GM19463 (cell line): ENCODE data around the gene CCDC201.

Source experiments
- ATAC-seq: cut with Tn5 transposase; IDR thresholded peaks from one replicate; pipeline ENCODE4 v1.9.1; 2021; ENCODE audit warnings: mild to moderate bottlenecking, moderate library complexity; ENCODE audit not compliant: unreplicated experiment

The CCDC201 gene

DNA sequence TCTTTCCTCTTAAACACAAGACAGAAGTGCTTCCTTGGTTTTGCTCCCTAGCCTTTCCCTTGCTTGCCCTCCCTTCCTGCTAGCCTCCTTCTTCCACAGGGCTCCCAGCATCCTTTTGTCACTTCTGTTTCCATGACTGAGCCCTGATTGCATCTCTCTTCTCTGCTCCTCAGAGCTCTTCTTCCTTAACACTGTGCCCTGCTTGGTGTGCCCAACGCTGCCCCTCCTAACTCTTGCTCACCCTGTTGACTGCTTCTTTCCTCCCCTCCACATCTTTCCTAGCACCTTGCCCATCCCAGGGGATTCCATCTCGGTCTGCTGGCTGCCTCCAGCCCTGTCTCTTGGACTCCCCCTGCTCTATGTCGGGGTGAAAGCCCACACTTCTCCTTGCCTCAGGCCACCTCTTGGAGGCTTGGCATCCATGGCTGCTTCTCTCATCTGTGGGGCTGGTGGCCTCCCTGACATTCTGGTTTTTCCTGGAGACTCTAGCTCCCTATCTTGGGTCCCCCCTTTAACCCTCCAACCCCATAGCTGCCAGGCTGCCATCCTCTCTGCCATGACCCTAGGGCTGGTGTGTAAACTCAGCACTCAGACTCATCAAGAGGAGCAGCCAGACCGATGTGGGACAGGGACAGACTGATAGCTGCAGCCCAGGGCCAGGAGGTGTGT is 21.2 kb upstream of the CCDC201 start:
- no peak for ATAC-seq

DNA sequence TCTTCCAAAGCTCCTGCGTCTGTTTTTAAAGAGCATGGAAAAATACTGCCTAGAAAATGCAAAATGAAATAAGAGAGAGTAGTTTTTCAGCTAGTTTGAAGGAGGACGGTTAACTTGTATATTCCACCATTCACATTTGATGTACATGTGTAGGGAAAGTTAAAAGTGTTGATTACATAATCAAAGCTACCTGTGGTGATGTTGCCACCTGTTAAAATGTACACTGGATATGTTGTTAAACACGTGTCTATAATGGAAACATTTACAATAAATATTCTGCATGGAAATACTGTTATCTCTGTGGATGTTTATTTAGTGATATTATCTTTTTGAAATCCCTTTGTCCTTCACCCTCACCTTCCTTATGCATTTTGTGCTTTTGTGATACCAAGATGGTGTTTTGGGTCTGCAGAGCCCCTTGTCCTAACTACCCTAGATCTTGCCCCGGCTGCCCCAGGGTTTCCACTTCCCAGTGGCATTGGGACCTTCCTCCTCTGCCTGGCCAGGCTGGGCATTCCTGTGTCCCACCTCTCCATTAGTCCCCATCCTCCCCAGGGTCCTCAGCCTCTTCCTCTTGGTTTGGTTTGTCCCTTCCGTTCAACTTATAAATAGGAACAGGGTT is 20.6 kb upstream of the CCDC201 start:
- ATAC-seq = no peak

DNA sequence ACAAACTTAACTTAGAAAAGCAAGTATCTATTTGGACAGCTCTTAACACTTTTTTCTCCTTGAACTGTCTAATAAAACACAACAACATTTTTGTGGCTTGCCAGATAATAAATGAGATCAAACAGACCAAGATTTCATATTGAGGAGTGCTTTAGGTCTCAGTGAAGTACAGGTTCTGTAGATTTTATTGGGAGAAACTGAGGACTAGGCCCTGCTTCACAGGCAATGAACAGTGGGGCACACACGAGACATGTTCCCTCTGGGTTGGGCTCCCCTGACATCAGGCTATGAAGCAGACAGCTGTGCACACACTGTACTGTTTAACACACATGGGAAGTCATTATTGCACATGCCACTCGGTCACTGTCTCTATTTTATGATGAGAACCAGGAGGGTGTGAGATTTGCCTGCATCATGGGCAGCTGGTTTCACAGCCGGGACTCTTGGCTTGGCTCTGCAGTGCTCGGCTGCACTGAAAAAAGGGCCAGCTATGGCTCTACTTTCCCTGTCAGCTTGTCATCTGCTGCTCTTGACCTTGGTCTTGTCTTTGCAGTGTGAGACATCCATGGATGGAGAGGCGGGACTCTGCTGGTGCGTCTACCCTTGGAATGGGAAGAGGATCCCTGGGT is 19.6 kb upstream of the CCDC201 start:
- ATAC-seq = no peak

DNA sequence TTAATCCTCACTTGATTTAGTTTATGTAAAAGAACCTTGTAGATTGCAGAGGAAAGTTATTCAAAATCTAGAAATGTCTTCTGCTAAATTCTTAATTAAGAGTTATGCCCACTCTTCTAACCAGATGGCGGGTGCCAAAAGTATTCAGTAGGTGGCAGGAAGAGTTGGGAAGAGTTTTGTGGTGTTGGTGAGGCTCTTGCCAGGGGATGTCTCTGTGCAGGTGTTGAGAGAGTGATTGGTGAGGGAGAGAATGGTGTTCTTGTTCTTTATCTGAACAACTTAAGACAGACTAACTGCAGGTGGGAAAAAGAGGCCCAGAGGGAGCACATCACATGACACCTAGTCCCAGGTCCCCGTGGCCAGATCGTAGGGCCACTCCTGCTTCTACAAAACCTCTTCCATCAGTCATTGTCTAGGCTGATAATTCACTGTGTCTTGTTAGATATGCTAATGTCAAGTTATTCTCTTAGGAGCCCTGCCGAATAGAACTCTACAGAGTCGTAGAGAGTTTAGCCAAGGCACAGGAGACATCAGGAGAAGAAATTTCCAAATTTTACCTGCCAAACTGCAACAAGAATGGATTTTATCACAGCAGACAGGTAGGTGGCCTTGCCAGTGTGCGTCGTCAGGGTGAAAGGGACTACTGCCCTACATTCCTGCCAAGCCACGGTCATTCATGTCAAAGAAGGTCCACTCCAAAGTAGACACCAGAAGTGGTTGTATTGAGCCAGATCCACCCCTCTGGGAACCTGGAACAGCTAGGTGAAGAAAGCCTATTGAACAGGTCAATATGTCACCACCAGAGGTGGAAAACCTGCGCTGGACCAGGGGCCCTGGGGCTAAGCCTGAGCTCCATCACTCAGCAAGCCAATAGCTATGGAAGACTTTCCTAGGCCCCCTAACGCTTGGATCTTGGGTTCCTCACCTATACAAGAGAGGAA is 18.9 kb upstream of the CCDC201 start:
- no peak for ATAC-seq

DNA sequence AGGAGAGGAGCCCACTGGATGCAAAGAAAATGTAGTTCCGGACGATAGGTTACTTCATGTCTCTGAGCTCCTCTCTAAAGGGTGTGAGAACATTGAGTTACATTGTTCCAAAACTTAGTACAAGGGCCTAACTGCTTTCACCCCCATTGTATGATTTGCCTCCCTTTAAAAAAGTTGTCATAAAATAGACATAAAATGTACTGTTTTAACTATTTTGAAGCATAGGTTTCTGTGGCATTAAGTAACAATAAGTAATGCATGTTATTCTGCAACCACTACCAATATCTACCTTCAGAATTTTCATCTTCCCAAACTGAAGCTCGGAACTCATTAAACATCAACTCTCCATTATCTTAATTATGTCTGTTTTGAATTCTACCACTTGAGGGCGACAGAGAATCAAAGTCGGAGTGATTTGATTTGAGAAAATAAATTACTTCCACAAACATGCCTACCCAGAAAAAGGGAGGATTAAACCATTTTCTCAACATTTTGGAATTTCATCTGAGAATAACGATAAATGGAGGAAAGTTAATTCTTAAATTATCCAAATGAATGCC is 18.1 kb upstream of the CCDC201 start:
- ATAC-seq = no peak

DNA sequence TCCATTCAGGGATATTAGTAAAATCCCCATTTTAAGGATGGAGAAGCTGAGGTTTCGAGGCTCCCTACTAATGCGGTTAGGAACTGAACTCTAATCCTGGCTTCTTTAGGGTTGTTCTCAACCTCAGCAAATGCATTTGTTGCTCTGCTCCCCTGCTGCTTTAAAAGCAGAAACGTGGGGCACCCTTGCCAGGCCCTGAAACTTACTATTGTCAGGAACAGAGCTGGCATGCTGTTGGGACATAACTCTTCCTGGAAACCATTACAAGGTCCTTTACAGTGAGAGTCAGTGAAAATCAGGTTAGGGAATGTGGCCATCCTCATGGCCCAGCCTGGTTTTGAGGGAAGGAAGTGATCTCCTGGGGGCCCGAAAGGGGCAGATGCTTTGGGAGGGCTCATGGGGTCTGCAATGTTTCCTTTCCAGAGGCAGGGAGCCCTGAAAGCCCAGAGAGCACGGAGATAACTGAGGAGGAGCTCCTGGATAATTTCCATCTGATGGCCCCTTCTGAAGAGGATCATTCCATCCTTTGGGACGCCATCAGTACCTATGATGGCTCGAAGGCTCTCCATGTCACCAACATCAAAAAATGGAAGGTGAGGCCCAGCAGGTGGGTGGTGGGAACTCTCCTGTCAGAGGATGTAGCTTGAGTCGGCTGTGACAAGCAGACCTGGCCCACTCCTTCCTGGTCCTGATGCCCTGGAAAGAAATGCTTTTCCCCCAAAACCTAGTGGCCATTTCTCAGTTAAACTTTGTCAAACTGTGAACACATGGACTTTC is 17.4 kb upstream of the CCDC201 start:
- no peak for ATAC-seq

DNA sequence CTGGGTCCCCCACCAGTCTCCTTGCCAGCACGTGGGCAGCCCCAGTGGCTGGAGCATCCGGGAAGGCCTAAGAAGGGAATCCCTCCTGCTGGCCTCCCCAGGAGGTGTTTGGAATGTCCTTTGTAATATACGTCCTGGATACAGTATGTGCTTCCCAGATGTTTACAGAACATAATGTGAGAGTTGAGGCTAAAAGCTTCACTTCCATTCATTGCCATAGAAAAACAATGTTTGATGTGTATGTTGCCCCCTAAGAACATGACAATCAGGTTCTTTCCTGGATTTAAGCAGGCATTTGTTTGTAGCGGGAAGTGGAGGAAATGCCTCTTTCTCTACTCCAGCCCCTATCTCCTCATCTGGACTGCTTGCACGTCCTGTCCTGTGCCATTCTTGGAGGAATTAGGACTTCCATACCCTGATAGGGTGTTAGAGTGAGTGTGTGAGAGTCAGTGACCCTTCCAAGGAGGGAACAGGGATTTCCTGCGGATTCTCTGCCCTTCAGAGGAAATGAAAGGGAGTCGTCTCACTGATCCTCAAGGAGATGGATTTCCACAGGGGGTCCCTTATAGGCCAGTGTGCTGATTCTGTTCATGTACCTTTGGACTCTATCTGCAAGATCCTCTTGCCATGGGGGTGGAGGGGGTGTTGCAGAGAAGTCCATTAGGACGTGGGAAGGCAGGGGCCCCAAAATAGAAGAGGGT is 16.6 kb upstream of the CCDC201 start:
- no peak for ATAC-seq

DNA sequence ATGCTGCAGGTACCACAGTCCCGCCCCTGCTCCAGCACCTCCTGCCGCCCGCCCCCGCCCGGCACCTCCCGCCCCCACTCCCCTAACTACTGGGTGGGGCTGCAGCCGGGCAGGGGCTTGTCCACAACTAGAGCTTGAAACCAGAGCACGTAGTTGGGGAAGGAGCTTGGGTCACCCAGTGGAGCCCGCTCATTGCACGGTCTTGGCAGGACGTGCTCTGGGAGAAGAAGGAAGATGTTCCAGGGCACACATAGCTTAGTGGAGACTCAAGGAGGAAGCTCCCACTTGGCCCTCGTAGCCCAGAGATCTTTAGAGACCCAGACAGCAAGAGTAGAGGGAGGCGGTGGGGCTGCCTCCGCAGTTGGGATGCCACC is 16.1 kb upstream of the CCDC201 start:
- ATAC-seq = no peak

DNA sequence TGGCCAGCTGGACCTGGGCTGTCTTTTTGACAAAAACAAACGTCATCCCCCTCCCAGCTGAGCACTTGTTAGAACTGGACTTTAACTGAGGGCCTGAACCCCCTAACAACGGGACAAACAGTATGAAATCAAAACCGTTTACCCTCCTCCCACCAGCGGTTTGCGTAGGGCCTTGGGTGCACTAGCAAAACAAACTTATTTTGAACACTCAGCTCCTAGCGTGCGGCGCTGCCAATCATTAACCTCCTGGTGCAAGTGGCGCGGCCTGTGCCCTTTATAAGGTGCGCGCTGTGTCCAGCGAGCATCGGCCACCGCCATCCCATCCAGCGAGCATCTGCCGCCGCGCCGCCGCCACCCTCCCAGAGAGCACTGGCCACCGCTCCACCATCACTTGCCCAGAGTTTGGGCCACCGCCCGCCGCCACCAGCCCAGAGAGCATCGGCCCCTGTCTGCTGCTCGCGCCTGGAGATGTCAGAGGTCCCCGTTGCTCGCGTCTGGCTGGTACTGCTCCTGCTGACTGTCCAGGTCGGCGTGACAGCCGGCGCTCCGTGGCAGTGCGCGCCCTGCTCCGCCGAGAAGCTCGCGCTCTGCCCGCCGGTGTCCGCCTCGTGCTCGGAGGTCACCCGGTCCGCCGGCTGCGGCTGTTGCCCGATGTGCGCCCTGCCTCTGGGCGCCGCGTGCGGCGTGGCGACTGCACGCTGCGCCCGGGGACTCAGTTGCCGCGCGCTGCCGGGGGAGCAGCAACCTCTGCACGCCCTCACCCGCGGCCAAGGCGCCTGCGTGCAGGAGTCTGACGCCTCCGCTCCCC is 15.5 kb upstream of the CCDC201 start, which contains the start of gene IGFBP1:
IGFBP1 (plus strand) TSS at position 304 of the 808 bp plus-strand sequence; CDS start at position 469, 165 bp downstream.
- ATAC-seq = no peak

DNA sequence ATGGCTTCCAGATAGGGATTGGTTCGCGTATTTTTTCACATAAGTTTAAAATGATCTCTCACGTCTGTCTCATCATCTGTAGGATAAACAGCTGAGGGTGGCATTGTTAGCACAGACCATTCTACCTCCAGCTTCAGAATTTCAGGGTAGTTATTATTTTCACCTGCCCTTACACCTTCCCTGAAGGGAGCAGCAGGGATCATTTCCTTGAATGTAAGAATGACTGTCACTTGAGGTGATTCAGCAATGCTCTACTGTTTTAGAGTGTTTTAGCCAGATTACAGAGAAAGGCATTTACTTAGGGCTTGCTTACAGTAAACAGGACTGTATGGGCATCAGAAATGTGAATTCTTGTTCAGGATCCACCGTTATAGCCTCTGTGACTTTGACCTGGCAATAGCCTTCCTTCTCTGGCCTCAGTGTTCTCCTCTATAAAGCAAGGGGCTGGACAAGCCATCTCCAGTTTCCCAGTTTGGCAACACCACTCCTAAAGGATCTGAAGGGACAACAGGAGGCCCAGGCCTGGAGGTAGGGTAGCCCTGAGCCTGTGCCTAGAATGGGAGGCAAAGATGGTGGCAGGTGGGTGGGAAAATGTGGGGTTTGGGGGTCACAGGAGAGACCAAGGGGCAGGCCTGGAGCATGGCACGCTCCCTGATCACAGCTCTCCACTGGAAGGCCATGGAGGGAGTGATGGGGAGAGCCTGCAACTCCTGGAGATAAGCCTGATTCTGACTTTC is 14.2 kb upstream of the CCDC201 start:
- no peak for ATAC-seq

DNA sequence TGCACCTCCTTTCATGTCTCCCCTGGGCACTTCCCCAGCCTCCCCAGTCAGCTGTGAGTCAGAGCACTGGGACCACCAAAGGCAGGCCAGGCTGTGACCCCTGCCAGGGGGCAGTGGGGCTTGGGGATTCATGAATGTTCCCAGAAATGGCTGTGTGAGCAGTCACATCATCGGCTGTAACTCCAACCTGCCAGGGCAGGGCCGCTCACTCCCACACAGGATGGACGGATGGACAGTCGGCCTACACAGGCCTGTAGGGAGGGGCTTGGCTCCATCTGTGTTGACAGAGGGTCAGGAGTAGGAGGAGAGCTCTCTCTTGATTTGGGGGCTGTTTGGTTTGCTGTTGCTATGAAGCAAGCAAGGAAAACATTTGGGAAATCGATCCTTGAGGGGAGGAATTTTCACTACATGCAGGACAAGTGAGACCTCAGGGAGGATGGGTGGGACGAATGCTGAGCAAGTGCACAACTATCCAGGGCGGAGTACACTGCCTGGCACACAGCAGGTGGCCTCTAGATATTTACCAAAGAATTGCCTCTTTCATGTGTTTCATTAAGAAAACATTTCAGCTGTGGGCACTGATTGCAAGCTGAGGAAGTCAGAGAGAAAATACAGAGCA is 12.5 kb upstream of the CCDC201 start:
- no peak for ATAC-seq

DNA sequence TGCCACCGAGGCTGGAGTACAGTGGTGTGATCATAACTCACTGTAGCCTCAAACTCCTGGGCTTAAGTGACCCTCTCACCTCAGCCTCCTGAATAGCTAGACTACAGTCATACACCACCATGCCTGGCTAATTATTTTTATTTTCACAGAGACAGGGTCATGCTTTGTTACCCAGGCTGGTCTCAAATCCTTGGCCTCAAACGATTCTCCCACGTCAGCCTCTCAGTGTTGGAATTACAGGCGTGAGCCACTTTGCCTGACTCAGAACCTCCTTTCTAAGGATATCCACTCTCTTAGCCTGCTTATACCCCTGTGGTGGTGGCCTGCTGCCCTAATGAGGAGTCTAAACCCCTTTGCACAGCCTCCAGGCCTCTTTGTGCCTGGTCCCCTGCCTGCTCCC is 11.3 kb upstream of the CCDC201 start:
- ATAC-seq = no peak

DNA sequence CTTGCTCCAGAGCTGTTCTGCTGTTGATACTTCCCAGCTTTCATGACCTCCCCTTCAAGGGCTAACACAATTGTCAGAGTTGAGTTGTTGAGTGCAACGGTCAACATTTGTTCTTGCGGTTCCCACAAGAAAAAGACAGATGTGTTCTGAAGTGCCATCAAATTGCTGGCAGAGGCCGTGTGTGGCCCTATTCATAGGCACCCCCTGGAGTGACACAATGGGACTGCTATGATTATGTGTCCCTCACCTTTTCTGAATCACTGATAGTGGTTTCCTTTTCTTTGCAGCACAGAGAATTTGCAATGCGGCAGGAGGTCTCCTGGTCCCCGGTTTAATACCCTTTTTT is 9.6 kb upstream of the CCDC201 start:
- ATAC-seq = no peak

DNA sequence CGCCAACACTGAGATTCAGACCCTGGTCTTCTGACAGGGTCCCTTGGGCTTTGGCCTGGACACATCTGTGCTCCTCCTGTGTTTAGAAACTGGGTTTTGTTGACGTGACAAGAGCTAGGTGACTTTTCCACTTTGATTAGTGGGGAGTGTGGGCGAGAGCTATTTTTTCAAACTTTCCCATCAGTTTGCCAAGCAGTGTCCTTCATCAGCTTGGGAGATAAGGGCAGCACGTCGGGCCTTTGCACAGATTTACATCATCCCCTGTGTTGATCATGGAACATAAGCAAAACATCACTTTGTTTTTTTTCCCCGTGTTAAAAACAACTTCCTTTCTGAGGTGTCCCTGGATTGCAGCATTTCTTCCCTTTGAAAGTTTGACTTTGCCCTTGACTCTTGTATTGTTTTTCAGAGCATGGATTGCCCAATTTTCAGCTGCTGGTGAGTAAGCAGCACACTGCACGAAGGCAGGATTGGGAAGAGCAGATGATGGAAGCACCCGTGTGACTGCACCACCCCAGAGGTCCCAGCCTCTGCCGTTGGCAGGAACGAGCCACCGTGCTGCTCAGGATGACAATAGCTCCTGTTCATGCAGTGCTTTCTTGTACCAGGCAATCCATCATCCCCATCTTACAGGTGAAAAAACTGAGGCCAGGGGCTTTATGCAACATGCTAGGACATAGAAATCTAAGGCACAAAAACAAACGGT is 9.0 kb upstream of the CCDC201 start:
- ATAC-seq = no peak

DNA sequence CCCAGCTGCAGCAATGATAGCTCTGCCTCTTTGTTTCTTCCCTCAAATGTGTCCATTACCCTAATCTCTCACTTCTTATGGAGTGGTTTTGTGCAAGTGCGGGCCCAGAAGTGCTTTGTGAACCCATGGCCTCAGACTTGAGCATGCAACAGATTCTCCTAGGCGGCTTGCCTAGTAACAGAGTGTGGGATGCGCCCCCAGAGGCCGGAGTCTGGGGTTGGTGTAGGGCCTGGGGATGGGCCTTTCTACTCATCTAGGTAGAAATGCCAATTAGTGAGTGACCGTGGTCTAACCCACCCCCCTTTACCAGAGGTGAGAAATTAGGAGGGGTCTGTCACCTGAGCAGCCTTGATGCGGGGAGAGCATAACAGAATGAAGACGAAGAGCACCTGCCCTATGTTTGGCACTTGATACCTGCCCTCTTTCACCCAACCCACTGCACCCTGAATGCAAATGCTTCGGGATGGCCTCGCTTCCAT is 8.4 kb upstream of the CCDC201 start:
- no peak for ATAC-seq

DNA sequence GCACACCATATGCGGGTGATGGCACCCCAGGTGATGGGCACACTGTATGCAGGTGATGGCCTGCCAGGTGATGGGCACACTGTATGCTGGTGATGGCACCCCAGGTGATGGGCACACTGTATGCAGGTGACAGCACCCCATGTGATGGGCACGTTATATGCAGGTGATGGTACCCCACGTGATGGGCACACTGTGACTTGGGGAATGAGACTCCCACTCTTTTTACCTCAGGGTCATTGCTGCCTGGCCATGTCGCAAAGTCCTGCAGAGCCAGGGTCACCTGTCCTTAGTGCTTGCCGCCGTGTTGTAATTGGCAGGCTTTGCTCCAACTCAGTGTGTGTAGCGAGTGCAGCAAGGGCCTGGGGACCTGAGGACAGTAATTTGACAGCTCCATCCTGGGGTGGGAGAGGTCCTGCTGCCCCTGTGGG is 7.6 kb upstream of the CCDC201 start:
- ATAC-seq = no peak
